HG03064 (cell line): ENCODE data around the gene SV2B.
"Not testable (repeated sequence)": the region's sequence is repeated elsewhere in the genome, so short reads cannot be mapped to it uniquely, and the experiment has no call there.

Experiments used
- ATAC-seq: cut with Tn5 transposase; IDR thresholded peaks from one replicate; pipeline ENCODE4 v1.9.1; 2021; ENCODE audit warnings: low read depth; ENCODE audit not compliant: unreplicated experiment

SV2B gene

DNA sequence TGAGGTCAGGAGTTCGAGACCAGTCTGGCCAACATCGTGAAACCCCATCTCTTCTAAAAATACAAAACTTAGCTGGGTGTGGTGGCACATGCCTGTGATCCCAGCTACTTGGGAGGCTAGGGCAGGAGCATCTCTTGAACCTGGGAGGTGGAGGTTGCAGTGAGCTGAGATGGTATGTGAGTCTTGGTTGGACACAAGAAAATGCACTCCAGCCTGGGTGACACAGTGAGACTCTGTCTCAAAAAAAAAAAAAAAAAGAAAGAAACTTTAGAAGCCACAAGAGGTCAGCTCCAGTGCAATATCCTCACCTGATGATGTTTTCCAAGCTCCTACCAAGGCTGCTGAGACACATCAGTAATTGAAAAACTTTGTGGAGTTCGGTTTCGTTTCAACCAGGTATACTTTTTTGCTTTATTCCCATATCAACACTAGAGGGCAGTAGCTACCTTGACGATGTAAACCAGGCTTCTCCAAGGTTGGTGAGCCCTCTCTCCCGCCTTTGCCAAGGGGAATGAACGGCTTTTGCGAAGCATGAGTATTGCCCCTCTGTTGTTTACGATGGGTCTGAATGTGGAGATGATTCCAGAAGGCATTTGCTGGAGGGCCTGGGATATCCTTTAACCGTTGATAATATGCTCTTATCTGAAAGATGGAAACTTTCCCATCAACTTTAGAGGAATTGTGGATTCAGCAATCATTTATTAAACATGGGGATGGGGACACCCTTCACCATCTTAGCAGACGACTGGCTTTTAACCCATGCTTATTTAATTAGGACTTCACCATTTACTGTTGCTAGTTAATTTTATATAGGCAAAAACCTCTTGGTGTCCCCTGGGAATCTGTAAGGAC, 202.8 kb downstream of the SV2B start:
- ATAC-seq = no peak

DNA sequence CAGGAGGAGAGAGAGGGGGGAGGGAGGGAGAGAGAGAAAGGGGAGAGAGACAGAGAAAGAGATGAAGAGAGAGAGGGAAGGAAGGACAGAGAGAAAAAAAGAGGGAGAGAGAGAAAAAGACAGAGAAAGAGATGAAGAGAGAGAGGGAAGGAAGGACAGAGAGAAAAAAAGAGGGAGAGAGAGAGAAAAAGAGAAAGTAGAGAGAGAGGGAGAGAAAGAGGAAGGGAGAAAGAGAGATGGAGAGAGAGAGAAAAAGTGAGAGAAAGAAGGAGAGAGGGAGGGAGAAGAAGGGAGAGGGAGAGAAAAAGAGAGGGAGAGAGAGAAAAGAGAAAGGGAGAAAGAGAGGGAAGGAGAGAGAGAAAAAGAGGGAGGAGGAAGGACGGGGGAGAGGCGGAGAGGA, 204.2 kb downstream of the SV2B start:
- ATAC-seq = no peak

DNA sequence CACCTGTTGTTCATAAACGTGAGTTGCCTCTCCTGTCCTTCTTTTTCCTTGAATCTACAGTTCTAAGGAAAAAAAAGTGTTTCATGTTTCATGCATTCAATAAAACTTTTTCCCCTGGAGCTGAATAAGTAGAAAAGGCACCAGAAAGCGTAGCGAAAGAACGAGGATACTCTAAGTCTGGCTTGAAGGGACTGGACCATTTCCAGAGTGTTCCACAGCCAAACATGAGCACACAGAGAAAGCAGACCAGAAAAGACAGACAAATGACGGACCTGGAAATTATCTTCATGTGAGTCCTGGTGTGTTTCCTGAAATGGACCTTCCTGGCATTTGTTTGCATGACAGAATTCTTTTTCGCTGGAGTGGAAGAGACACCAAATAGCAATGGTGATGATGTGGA, 204.7 kb downstream of the SV2B start:
- ATAC-seq = no peak

DNA sequence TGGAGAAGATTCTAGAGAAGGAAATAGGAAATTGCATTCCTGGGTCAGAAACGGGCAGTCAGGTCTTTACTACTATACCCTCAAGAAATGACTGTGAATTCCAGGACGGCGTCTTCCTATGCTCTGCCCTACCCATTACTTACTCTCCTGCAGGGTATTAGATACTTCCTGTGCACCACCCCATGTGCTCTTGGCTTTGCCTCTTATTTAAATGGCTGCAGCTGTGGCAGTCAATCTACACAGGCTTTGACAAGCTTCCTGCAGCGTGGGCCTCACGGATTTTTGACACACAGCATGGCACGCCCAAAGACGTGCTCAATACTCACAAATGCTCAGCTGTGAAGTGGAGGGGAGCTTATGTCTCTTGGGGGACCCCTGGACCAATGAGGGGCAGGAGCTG, 206.1 kb downstream of the SV2B start:
- ATAC-seq = no peak

DNA sequence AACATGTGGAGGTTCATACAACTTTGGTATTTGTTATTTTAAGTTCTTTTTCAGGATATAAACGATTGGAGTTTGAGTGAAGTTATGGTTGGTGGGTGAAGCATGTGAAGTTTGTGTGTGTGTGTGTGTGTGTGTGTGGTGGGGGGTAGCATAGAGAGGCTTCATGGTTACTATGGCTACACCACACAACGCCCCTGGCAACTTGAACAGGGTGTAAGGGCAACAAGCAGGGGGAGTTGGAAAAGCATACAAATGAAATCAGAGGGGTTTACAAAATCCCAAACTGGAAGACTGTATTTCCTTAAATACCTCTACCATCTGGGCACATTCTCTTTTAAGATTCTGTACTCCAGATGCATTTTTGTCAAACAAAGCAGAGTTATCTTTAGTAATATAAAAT, 207.5 kb downstream of the SV2B start:
- no peak for ATAC-seq

DNA sequence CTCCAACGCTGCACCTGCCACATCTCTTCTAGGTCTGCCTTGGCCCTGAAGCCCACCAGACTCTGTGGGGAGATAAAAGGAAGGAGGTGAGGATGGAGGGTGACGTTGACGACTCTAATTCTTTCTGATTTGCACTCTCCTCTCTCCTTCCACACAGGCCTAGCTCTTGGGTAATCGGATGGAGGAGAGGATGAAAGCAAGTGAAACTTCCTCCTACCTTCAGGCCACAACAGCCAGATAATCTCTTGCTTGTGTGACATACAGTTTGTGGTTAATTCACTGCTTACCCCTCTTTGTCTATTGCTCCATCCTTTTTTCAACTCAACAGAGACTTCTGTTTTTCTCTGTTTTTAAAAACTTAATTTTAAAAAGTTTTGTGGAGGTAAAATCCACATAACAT, 208.1 kb downstream of the SV2B start:
- ATAC-seq = no peak

DNA sequence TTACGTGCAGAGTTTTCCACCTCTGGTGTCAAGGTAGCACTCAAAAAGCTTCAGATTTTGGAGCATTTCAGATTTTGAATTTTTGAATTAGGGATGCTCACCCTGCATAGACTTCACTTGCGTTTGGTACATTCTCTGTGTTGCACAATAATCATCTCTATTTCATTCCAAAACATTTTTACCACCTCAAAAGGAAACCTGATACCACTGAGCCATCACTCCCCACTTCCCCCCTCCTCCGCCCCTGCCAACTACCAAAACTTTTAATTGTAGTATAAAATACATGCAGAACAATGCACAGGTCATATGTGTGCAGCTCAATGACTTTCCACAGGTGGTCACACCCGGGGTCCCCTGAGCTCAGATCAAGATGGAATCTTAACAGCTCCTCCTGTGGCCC, 208.8 kb downstream of the SV2B start:
- no peak for ATAC-seq

DNA sequence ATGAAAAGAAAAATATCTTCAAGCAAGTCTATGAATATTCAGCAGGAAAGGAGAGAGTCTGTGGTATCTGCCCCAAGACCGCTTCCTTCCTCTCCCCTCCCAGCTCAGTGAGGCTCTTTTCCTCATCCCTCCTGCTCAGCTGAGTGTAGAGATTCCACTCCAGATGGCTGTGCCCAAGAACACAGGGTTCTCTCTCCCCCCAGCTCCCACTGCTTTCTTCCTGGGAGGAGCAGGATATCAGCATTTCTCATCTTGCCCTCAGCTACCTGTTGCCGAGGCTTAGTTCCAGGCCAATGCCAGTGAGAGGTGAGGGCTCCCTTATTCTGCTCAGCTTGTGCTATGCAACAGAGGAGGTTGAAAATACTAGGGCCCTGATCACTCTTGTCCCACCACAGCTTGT, 211.9 kb downstream of the SV2B start:
- ATAC-seq = no peak

DNA sequence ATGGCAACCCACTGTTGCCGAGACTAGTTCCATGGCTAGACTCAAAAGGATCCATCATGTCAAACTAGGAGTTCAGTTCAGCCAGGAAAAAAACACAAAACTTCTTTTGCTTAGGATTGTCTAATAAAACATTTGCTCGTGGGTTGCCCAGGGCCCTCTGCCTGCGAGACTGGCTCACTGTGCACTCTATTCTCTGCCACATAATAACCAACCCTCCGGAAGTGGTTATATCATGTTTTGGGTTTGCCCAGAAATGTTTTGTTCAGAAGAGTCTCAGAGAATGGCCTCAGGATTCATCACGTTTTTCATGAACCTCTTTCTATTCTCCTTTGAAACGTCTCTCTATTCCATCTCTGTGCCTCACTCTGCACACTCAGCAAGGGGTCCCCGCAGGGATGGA, 216.1 kb downstream of the SV2B start:
- ATAC-seq = no peak

DNA sequence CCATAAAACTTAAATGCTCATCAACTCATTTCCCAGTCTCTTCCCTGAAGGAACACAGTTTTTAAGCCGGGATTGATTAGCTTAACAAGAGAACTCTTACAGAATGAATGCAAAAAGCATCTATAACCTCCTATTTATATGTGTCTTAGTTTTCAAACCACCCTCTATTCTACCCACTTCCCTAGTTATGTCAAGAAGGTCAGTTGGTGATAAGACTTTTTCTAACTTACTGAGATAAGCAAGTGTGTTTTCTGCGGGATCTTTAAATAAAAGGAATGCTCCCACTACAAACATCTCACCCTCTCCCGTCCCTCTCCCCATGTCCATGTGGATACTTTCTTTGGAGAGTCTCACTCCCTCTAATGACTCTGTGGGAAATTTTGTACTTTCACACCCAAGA, 218.5 kb downstream of the SV2B start:
- ATAC-seq = no peak

DNA sequence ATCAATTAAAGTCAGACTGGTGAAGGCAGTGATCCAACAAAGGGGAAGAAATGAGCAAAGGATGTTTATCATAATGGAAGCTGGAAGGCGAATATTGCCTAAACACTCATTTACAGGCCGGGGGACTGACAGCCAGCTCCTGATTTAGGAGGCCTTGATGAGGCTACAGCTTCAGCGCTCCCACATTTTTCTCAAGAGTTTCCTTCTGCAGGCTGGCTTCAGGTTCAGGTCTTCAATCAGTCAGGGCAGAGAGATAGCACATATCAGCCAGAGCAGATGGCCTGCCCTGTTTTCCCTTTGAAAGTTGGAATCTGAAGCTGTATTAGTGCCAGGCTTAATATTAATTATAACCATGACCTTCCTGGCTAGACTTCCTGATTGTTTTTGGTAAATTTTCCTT, 218.9 kb downstream of the SV2B start:
- ATAC-seq = no peak

DNA sequence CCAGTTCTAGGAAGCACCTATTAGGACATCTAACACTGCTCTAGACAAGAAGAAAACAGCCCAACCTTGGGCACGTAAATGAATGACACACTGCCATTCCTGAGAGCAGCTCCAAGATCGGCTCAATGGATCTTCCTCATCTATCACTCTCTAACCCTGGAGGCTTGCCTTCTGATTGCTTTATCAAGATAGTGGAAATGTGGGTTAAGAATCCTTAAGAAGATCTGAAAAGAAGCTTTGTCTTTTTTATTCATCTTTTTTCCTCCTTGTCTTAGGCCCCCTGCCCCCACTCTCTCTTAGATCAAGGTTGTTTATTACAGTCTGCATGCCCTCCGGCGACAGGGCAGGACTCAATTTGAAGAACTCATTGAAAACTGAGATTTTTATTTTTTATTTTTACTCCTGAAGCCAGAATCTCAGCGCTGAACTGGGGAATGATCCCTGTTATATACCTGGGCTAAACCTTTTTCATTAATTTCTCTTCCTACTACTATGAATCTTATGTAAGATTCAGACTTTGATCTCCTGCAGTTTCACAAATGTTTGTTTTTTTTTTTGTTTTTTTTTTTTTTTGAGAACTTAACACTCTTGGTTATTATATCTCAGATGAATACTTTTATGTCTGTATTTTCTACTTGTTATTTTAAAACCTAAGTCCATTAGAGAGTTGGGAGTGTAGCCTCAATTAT, 219.5 kb downstream of the SV2B start:
- ATAC-seq = no peak

DNA sequence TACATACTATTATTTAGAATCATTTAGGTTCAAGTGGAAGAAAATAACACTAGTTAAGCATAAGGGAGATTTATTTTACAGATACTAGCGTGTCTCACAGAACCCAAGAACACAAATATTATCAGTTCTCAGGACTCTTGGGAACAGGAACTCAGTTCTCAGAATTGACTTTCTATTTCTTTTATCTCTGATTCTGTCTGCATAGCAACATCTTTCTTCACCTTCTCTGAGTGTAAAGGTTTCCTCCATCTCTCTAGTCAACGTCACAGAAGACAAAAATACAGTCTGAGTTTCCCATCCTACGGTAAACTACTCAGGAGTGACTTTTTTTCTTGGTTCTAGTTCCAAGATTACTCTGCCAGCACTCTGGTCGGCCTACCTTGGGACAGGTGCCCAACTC, 220.0 kb downstream of the SV2B start:
- ATAC-seq = no peak

DNA sequence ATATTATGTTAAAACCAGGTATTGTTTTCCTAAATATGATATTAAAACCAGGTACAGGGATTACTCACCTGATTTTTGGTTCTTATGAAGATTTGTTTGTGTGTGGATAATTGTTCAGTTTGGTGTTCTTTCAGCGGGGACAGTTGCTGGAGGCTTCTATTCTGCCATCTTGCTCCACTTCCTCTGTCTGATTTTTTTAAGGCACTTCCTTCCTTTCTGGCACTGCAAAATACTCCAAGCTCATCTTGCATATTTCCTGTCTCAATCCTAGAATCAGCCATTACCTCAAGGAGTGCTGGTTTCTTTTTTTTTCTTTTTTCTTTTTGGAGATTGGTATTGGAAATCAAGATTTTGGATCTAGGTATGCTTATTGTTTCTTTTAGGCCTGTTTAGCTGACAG, 229.9 kb downstream of the SV2B start:
- no peak for ATAC-seq

DNA sequence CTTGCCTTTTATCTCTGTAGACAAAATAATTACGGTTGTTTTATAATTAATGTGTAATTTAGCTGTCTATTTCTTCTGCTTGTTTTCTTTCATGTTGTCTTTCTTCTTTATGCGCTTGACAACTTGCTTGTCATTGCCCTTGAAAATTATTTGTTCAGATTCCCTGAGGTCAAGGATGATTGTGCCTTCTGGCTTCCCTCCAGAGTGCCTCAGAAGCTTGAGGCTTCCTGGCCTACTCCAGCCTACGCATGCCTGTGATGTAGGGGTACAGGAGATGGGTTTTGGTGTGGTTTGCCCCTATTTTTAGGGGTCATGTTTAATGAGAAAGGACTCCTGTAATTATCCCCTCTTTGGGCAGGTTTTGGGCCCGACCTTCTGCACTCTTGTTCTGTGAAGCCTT, 231.5 kb downstream of the SV2B start:
- no peak for ATAC-seq

DNA sequence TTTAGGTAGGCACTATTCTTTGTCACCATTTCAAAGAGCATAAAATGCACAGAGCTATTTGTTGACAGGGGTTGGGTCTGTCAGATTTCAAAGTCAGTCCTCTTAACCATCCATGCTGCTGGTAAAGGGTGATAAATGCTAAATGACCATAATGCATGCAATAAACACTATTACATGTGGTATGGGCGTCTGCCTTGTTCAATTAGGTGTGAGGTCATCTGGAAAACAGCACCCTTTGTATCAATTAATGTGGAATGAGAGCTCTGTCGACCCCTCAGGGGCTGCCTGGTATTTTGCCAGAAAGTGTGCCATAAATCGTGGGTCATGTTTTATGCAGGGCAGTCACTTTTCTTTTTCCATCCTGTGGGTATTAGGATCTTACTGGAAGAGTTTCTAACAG, 235.6 kb downstream of the SV2B start:
- no peak for ATAC-seq

DNA sequence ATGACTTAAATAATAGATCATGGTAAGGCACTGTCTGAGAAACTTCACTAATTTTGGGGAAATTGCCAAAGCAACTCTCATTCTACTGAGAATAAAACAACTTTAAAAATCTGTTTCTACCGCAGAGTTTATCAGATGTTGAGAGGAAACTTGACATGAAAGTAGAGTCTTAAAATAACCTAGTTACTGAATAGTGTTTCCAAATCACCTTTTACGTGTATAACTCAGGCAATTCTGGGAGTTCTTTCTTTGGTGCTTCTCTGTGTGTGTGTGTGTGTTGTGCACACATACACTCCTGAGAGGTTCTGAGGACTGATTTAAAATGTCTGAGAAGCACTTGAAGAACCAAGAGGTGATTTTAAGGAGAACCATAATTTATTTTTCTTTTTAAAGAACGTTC, 236.6 kb downstream of the SV2B start:
- no peak for ATAC-seq

DNA sequence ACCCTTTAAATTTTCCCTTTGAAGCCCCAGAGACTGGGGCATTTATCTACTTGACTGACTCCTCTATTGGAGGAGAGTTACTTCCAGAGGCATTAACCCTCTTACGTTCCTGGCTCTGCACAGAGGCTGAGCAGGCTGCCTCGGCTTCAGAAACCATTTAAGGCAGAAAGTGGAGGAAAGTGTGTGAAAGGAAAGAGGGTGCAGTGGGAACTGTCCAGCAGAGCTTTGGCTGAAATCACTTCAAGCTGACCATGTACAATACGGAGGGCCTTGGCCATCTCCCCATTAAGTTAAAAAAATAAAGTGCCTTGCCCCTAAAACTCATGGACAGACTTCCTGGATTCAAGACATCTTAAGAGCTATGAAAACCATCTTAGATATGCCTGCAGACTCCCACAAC, 238.7 kb downstream of the SV2B start:
- no peak for ATAC-seq

DNA sequence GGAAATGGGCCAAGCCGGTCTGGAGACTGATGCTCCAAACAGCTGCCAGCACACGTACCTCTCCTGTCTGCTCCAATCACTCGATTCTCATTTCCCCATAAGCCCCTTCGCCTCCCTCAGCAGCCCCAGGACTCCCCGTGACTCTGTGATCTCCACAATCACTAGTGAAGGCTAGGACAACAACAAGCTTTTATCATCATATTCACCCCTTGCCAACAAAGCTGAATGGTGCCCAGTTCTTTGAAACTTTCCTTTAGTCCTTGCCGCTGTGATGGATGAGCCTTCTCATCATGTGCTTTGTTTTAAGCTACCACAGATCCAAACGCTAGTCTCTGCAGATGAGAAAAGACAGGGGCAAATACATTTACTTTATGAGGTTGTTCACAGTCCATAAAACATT, 242.0 kb downstream of the SV2B start:
- no peak for ATAC-seq

DNA sequence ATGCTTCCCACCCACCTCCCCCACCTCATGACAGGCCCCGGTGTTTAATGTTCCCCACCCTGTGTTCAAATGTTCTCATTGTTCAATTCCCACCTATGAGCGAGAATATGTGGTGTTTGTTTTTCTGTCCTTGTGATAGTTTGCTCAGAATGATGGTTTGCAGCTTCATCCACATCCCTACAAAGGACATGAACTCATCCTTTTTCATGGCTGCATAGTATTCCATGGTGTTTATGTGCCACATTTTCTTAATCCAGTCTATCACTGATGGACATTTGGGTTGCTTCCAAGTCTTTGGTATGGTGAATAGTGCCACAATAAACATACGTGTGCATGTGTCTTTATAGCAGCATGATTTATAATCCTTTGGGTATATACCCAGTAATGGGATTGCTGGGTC, 244.9 kb downstream of the SV2B start:
- ATAC-seq = not testable (repeated sequence)

DNA sequence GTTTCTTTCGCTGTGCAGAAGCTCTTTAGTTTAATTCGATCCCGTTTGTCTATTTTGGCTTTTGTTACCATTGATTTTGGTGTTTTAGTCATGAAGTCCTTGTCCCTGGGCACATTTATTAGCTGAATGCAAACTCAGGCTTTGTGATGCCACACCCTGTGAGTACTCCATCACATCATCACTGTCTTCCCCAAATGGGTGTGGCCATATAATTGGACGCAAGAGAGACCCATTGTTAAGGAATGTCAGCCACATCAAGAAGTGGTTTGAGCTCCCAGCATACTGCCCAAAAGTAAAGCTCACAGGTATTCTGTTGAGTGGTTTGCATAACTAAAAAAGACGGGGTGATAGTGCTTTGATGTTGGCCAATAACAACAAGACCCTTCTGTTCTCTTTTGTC, 245.7 kb downstream of the SV2B start:
- ATAC-seq = no peak

DNA sequence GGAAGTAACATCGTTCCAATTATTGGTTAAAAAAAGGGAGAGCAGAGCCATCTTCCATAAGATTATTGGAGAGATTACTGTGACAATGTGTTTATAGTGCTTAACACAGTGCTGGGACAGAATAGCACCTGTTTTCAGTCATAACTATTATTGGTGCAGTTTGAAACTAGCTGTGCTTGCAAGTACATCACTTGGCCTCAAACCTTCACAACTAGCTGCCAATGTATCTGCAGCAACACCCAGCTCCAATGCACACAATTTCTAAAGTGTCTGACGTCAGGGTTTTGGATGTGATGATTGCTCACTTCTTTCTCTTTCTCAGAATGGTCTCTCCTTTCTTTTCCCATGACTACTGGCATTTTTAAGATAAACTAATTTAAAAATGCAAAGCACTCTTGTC, 246.2 kb downstream of the SV2B start:
- ATAC-seq = no peak
